ENCODE data around the gene NPY4R.
"Not testable (repeated sequence)": the region's sequence is repeated elsewhere in the genome, so short reads cannot be mapped to it uniquely, and the experiment has no call there.

Gene NPY4R

GRCh38 chr10:46465765-46466164 is at the start of gene NPY4R:
TSS of gene NPY4R (minus strand) at chr10:46465958. CDS start at chr10:46462635, 3,323 bp downstream.
- DNase-seq, result not testable (repeated sequence)

- DNase-seq, result no peak
Measured at GRCh38 chr10:46515366-46515765, 49.6 kb upstream of the NPY4R start.

- no peak for DNase-seq
Measured at GRCh38 chr10:46514899-46515298, 49.1 kb upstream of the NPY4R start.

GRCh38 chr10:46514431-46514861 is 48.7 kb upstream of the NPY4R start:
- DNase-seq, result no peak

- not testable (repeated sequence) for DNase-seq
Measured at GRCh38 chr10:46513333-46513732, 47.6 kb upstream of the NPY4R start.

- not testable (repeated sequence) for DNase-seq
Measured at GRCh38 chr10:46512725-46513124, 47.0 kb upstream of the NPY4R start.

- not testable (repeated sequence) for DNase-seq
Measured at GRCh38 chr10:46512002-46512401, 46.2 kb upstream of the NPY4R start.

- not testable (repeated sequence) for DNase-seq
Measured at GRCh38 chr10:46499990-46500389, 34.2 kb upstream of the NPY4R start.

- DNase-seq, result not testable (repeated sequence)
Measured at GRCh38 chr10:46498985-46499703, 33.4 kb upstream of the NPY4R start.

- not testable (repeated sequence) for DNase-seq
Measured at GRCh38 chr10:46497878-46498277, 32.1 kb upstream of the NPY4R start.

GRCh38 chr10:46497401-46497800 is 31.6 kb upstream of the NPY4R start:
- not testable (repeated sequence) for DNase-seq

GRCh38 chr10:46491364-46492114 is 25.8 kb upstream of the NPY4R start:
- not testable (repeated sequence) for DNase-seq

- not testable (repeated sequence) for DNase-seq
Measured at GRCh38 chr10:46490285-46490684, 24.5 kb upstream of the NPY4R start.

- not testable (repeated sequence) for DNase-seq
Measured at GRCh38 chr10:46486459-46486858, 20.7 kb upstream of the NPY4R start.

GRCh38 chr10:46474746-46475320 is 9.1 kb upstream of the NPY4R start:
- DNase-seq, result not testable (repeated sequence)

GRCh38 chr10:46473758-46474157 is 8.0 kb upstream of the NPY4R start:
- DNase-seq, result not testable (repeated sequence)

- DNase-seq, result not testable (repeated sequence)
Measured at GRCh38 chr10:46470134-46470533, 4.4 kb upstream of the NPY4R start.

- not testable (repeated sequence) for DNase-seq
Measured at GRCh38 chr10:46468119-46468809, 2.5 kb upstream of the NPY4R start.

- DNase-seq, result not testable (repeated sequence)
Measured at GRCh38 chr10:46463608-46464007, 2.1 kb downstream of the NPY4R start.

- not testable (repeated sequence) for DNase-seq
Measured at GRCh38 chr10:46462276-46462675, 3.5 kb downstream of the NPY4R start.

- DNase-seq, result not testable (repeated sequence)
Measured at GRCh38 chr10:46459579-46459978, 6.2 kb downstream of the NPY4R start.

GRCh38 chr10:46457071-46457470 is 8.7 kb downstream of the NPY4R start:
- not testable (repeated sequence) for DNase-seq
